ENCODE data around the gene ZFHX3.

GRCh38 chr16:72927199-72928089 lies 120.5 kb downstream of the ZFHX3 start:
- TF ChIP-seq CTCF (IDR thresholded peaks at IDR 0.05) (no peak), EP300 (IDR thresholded peaks at IDR 0.05) (peak in 1 of 2 donors; percentile 64), POLR2A (IDR thresholded peaks at IDR 0.05) (no peak)

All from tibial nerve (tissue), 4 donors.